Astrocyte (in vitro differentiated cells and primary cell): ENCODE results near the gene OPCML. TPM values are rescaled to one million over a fixed set of nuclear protein-coding genes. Genes with fewer than 3 reads are reported as not detected.

Experiments
- DNase-seq: peaks from one replicate; pipeline ENCODE4 v3.0.0-alpha.2; 2010; ENCODE audit warnings: low read depth
- FAIRE-seq: peaks from 2 replicates; lab custom pipeline; 2011; peaks lifted over from hg19 to GRCh38; lab: Jason Lieb, UNC
- H2AFZ ChIP-seq: 2 replicates; pipeline ENCODE4 v1.6.0; 2012; ENCODE audit warnings: low read depth, low read length, inconsistent platforms
- H3K27ac ChIP-seq: 2 replicates; pipeline ENCODE4 v1.5.1; 2011; ENCODE audit warnings: low read depth, low read length, inconsistent platforms
- H3K27me3 ChIP-seq: 2 replicates; pipeline ENCODE4 v1.6.0; 2011; ENCODE audit warnings: low read length, inconsistent platforms; ENCODE audit not compliant: insufficient read depth
- H3K36me3 ChIP-seq: 2 replicates; pipeline ENCODE4 v1.5.1; 2011; ENCODE audit warnings: low read length, inconsistent platforms; ENCODE audit not compliant: insufficient read depth
- H3K4me1 ChIP-seq: 2 replicates; pipeline ENCODE4 v1.5.1; 2011; ENCODE audit warnings: low read length, inconsistent platforms; ENCODE audit not compliant: insufficient read depth
- H3K4me2 ChIP-seq: 2 replicates; pipeline ENCODE4 v1.6.0; 2012; ENCODE audit warnings: low read length, inconsistent platforms
- H3K4me3 ChIP-seq: 2 replicates; pipeline ENCODE4 v1.5.1; 2011; ENCODE audit warnings: low read depth, mild to moderate bottlenecking, low read length, inconsistent platforms; ENCODE audit not compliant: insufficient read depth
- H3K79me2 ChIP-seq: 2 replicates; pipeline ENCODE4 v1.6.0; 2012; ENCODE audit warnings: mild to moderate bottlenecking, low read length, inconsistent platforms; ENCODE audit not compliant: insufficient read depth
- H3K9ac ChIP-seq: 2 replicates; pipeline ENCODE4 v1.6.0; 2012; ENCODE audit warnings: mild to moderate bottlenecking, low read length, inconsistent platforms
- H3K9me3 ChIP-seq: 2 replicates; pipeline ENCODE4 v1.5.1; 2012; ENCODE audit warnings: low read depth, mild to moderate bottlenecking, low read length, inconsistent platforms; ENCODE audit not compliant: insufficient read depth
- H4K20me1 ChIP-seq: 2 replicates; pipeline ENCODE4 v1.6.0; 2012; ENCODE audit warnings: low read length, inconsistent platforms; ENCODE audit not compliant: insufficient read depth
- H3K27ac Mint-ChIP-seq: one replicate; pipeline ENCODE4 v1.8.0; 2021; ENCODE audit warnings: mild to moderate bottlenecking, mixed read lengths; ENCODE audit not compliant: unreplicated experiment
- H3K27me3 Mint-ChIP-seq: one replicate; pipeline ENCODE4 v1.8.0; 2021; ENCODE audit warnings: low read depth, mixed read lengths; ENCODE audit not compliant: unreplicated experiment
- H3K36me3 Mint-ChIP-seq: one replicate; pipeline ENCODE4 v1.8.0; 2021; ENCODE audit warnings: low read depth, mixed read lengths; ENCODE audit not compliant: unreplicated experiment
- H3K4me1 Mint-ChIP-seq: one replicate; pipeline ENCODE4 v1.8.0; 2021; ENCODE audit warnings: low read depth, mixed read lengths; ENCODE audit not compliant: unreplicated experiment
- H3K4me3 Mint-ChIP-seq: one replicate; pipeline ENCODE4 v1.8.0; 2021; ENCODE audit warnings: mild to moderate bottlenecking, moderate library complexity, mixed read lengths; ENCODE audit not compliant: unreplicated experiment
- H3K9me3 Mint-ChIP-seq: one replicate; pipeline ENCODE4 v1.8.0; 2021; ENCODE audit warnings: mild to moderate bottlenecking, mixed read lengths; ENCODE audit not compliant: unreplicated experiment
- CTCF ChIP-seq: IDR thresholded peaks from 2 replicates; pipeline ENCODE4 v1.5.1; 2011; ENCODE audit warnings: low read depth, mild to moderate bottlenecking, inconsistent platforms, low read length, moderate library complexity; ENCODE audit not compliant: insufficient read depth
- EZH2 ChIP-seq: IDR thresholded peaks from 2 replicates; pipeline ENCODE4 v1.6.1; 2012; ENCODE audit warnings: mild to moderate bottlenecking, low read length, inconsistent platforms; ENCODE audit not compliant: insufficient read depth
- total RNA-seq: library from RNA; stranded (reverse); gene quantifications from 2 replicates; pipeline ENCODE4 v1.2.1, GENCODE V29; 2021

OPCML gene
- total RNA-seq, 1 donor from 2014 or later: 7.9 TPM

GRCh38 chr11:133072858-133073582, 459.3 kb downstream of the OPCML start:
- Histone ChIP-seq H3K27me3 (peaks cover 29% of the 10 kb centered on the region), H3K9ac (no peak overlapping the region), H3K79me2 (no peaks in the 10 kb centered on the region), H3K4me1 (no peaks in the 10 kb centered on the region), H3K27ac (no peak overlapping the region), H4K20me1 (no peaks in the 10 kb centered on the region), H3K9me3 (no peaks in the 10 kb centered on the region), H2AFZ (no peak overlapping the region), H3K36me3 (no peaks in the 10 kb centered on the region), H3K4me3 (no peak overlapping the region), H3K4me2 (no peak overlapping the region)
- Mint-ChIP-seq H3K4me3 (no peak overlapping the region), H3K36me3 (no peaks in the 10 kb centered on the region), H3K27me3 (peaks cover 36% of the 10 kb centered on the region), H3K27ac (no peak overlapping the region), H3K4me1 (no peaks in the 10 kb centered on the region), H3K9me3 (no peaks in the 10 kb centered on the region)
- TF ChIP-seq EZH2 (no peak), CTCF (no peak)
- no peak for DNase-seq
- FAIRE-seq: no peak

GRCh38 chr11:133072378-133072777, 459.9 kb downstream of the OPCML start:
- no peak overlapping the region for H3K27ac Mint-ChIP-seq
- FAIRE-seq (no peak), DNase-seq (peak; percentile 8)
- Histone ChIP-seq H4K20me1 (no peaks in the 10 kb centered on the region), H3K9ac (no peak overlapping the region), H3K27me3 (peaks cover 25% of the 10 kb centered on the region), H3K36me3 (no peaks in the 10 kb centered on the region), H2AFZ (no peak overlapping the region), H3K4me3 (no peak overlapping the region), H3K9me3 (no peaks in the 10 kb centered on the region), H3K4me1 (no peaks in the 10 kb centered on the region), H3K27ac (no peak overlapping the region), H3K4me2 (no peak overlapping the region), H3K79me2 (no peaks in the 10 kb centered on the region)
- no peaks in the 10 kb centered on the region for H3K4me1 Mint-ChIP-seq
- TF ChIP-seq CTCF: no peak
- TF ChIP-seq EZH2: no peak
- no peaks in the 10 kb centered on the region for H3K36me3 Mint-ChIP-seq
- no peaks in the 10 kb centered on the region for H3K9me3 Mint-ChIP-seq
- H3K4me3 Mint-ChIP-seq: no peak overlapping the region
- H3K27me3 Mint-ChIP-seq: peaks cover 32% of the 10 kb centered on the region

- Mint-ChIP-seq H3K4me3 (no peak overlapping the region), H3K36me3 (no peaks in the 10 kb centered on the region), H3K27ac (no peak overlapping the region), H3K27me3 (peaks cover 20% of the 10 kb centered on the region), H3K9me3 (no peaks in the 10 kb centered on the region), H3K4me1 (peaks cover 7% of the 10 kb centered on the region)
- Histone ChIP-seq H3K4me1 (no peaks in the 10 kb centered on the region), H4K20me1 (no peaks in the 10 kb centered on the region), H3K36me3 (no peaks in the 10 kb centered on the region), H3K4me2 (no peak overlapping the region), H3K27ac (no peak overlapping the region), H2AFZ (no peak overlapping the region), H3K9ac (no peak overlapping the region), H3K4me3 (no peak overlapping the region), H3K79me2 (no peaks in the 10 kb centered on the region), H3K9me3 (no peaks in the 10 kb centered on the region), H3K27me3 (peaks cover 19% of the 10 kb centered on the region)
- TF ChIP-seq EZH2 (no peak), CTCF (no peak)
- FAIRE-seq (no peak), DNase-seq (no peak)
These were observed 461.5 kb downstream of the OPCML start for GRCh38 chr11:133070791-133071190.
